ENCODE measurements around the gene TEK. TPM values are rescaled to one million over a fixed set of nuclear protein-coding genes. Genes with fewer than 3 reads are reported as not detected.

TEK gene
- total and polyA plus RNA-seq, 2 experiments from 2014 or later = 2.0 to 5.6 TPM

DNA sequence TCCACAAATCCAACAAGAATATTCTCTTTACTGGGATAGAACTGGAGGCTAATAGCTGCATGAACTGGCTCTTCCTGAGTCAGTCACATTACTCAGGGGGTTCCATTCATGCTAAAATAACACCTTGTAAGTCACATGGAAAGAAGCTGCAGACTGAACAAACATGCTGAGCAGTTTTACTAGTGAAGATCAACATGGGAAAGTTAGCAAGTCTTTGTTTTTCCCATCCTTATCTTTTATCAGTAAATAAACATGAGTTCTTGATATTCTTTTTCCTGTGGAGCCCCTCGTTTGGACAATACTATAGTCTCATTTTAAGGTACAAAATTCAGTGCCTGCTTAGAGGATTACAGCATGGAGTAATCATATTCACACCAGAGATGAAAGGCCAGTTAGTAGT, 43.7 kb upstream of the TEK start:
- TF ChIP-seq EZH2 (IDR thresholded peaks at IDR 0.05; ENCODE audit: borderline replicate concordance) (no peak), CTCF (IDR thresholded peaks at IDR 0.05; ENCODE audit: poor library complexity) (no peak), EZH2phosphoT487 (IDR thresholded peaks at IDR 0.05; ENCODE audit: low read depth, severe bottlenecking, unreplicated experiment) (no peak)
- 15% methylated on average over 1 of the region's 1 CpG for WGBS (ENCODE audit: low lambda C conversion rate, missing lambda C conversion rate)

GRCh38 chr9:27073841-27074728, 34.9 kb upstream of the TEK start:
- no peaks in the 10 kb centered on the region for H4K20me1 ChIP-seq (ENCODE audit: insufficient read depth, poor library complexity, severe bottlenecking)
- H3K9me3 ChIP-seq (ENCODE audit: low read depth) = no peaks in the 10 kb centered on the region
- TF ChIP-seq CTCF (IDR thresholded peaks at IDR 0.05; ENCODE audit: poor library complexity) (no peak), EZH2phosphoT487 (IDR thresholded peaks at IDR 0.05; ENCODE audit: low read depth, severe bottlenecking, unreplicated experiment) (no peak), EZH2 (IDR thresholded peaks at IDR 0.05; ENCODE audit: borderline replicate concordance) (no peak)
- H3K9me2 ChIP-seq (replicated peaks; ENCODE audit: insufficient read depth) = no peaks in the 10 kb centered on the region
- no peak overlapping the region for H3K4me2 ChIP-seq
- no peak overlapping the region for H2AFZ ChIP-seq
- no peaks in the 10 kb centered on the region for H3K27me3 ChIP-seq
- WGBS (ENCODE audit: low lambda C conversion rate, missing lambda C conversion rate) = 74% methylated on average over 4 of the region's 4 CpGs
- H3K79me2 ChIP-seq = no peaks in the 10 kb centered on the region
- no peak for DNase-seq (ENCODE audit: low spot score)
- no peak overlapping the region for H3K27ac ChIP-seq
- no peak overlapping the region for H3K4me3 ChIP-seq
- peaks cover 2% of the 10 kb centered on the region for H3K36me3 ChIP-seq (replicated peaks; ENCODE audit: insufficient read depth, low read depth)
- no peaks in the 10 kb centered on the region for H3K4me1 ChIP-seq (ENCODE audit: insufficient read depth)

More for the DNA sequence above, 43.7 kb upstream of the TEK start:
- no peaks in the 10 kb centered on the region for H3K27me3 ChIP-seq
- no peaks in the 10 kb centered on the region for H3K4me1 ChIP-seq (ENCODE audit: insufficient read depth)
- H3K9me3 ChIP-seq (ENCODE audit: low read depth) = no peaks in the 10 kb centered on the region
- no peak overlapping the region for H3K27ac ChIP-seq
- DNase-seq (ENCODE audit: low spot score) = no peak
- H4K20me1 ChIP-seq (ENCODE audit: insufficient read depth, poor library complexity, severe bottlenecking) = no peaks in the 10 kb centered on the region
- no peak overlapping the region for H2AFZ ChIP-seq
- H3K9me2 ChIP-seq (replicated peaks; ENCODE audit: insufficient read depth) = no peaks in the 10 kb centered on the region
- H3K36me3 ChIP-seq (replicated peaks; ENCODE audit: insufficient read depth, low read depth) = no peaks in the 10 kb centered on the region
- H3K4me2 ChIP-seq = no peak overlapping the region
- H3K4me3 ChIP-seq = no peak overlapping the region
- H3K79me2 ChIP-seq = no peaks in the 10 kb centered on the region

- no peak overlapping the region for H3K4me2 ChIP-seq
- H3K27me3 ChIP-seq = no peaks in the 10 kb centered on the region
- no peaks in the 10 kb centered on the region for H3K79me2 ChIP-seq
- H3K9me3 ChIP-seq (ENCODE audit: low read depth) = no peaks in the 10 kb centered on the region
- no peak for TF ChIP-seq EZH2 (IDR thresholded peaks at IDR 0.05; ENCODE audit: borderline replicate concordance)
- no peak for TF ChIP-seq EZH2phosphoT487 (IDR thresholded peaks at IDR 0.05; ENCODE audit: low read depth, severe bottlenecking, unreplicated experiment)
- no peak for TF ChIP-seq CTCF (IDR thresholded peaks at IDR 0.05; ENCODE audit: poor library complexity)
- H2AFZ ChIP-seq = no peak overlapping the region
- DNase-seq (ENCODE audit: low spot score) = no peak
- no peaks in the 10 kb centered on the region for H3K36me3 ChIP-seq (replicated peaks; ENCODE audit: insufficient read depth, low read depth)
- H3K27ac ChIP-seq = no peak overlapping the region
- no peaks in the 10 kb centered on the region for H4K20me1 ChIP-seq (ENCODE audit: insufficient read depth, poor library complexity, severe bottlenecking)
- no peaks in the 10 kb centered on the region for H3K9me2 ChIP-seq (replicated peaks; ENCODE audit: insufficient read depth)
- WGBS (ENCODE audit: low lambda C conversion rate, missing lambda C conversion rate) = 93% methylated on average over 1 of the region's 1 CpG
- H3K4me1 ChIP-seq (ENCODE audit: insufficient read depth) = no peaks in the 10 kb centered on the region
- no peak overlapping the region for H3K4me3 ChIP-seq
Measured at GRCh38 chr9:27078685-27079084, 30.3 kb upstream of the TEK start.
